Ovary (tissue), 3 donors: ENCODE measurements around the gene PTGIS.

Experiments used
- CTCF ChIP-seq, 3 donors: fragments of 450-650 bp in 2 of 3; fragments of 200-600 bp in 1 of 3; IDR thresholded peaks; one replicate each; pipeline versions ENCODE4 v1.5.1 to v1.8.0; 2016 to 2022; ENCODE audit warnings: antibody characterized with exemption in 3 of 3, mild to moderate bottlenecking in 1 of 3
- POLR2A ChIP-seq: fragments of 450-650 bp; IDR thresholded peaks from one replicate; pipeline ENCODE4 v1.6.1; 2017; ENCODE audit warnings: antibody characterized with exemption, mild to moderate bottlenecking, moderate library complexity
- donor health status: DM: no; HTN: no; CAD: no.

GRCh38 chr20:49563015-49563980, 4.6 kb downstream of the PTGIS start:
- TF ChIP-seq CTCF (IDR thresholded peaks at IDR 0.05) (no peak), POLR2A (no peak)
